ENCODE results near the gene UTP20.

Gene UTP20

GRCh38 chr12:101322480-101322879 is 42.6 kb downstream of the UTP20 start:
- TF ChIP-seq CTCF (IDR thresholded peaks at IDR 0.05; ENCODE audit: insufficient read depth, low read depth, low read length, missing control alignments), result no peak
- no peak overlapping the region for H3K4me3 ChIP-seq (ENCODE audit: low read depth, low read length)
- no peak for DNase-seq (ENCODE audit: low read depth)

GRCh38 chr12:101323255-101323654 is 43.4 kb downstream of the UTP20 start:
- TF ChIP-seq CTCF (IDR thresholded peaks at IDR 0.05; ENCODE audit: insufficient read depth, low read depth, low read length, missing control alignments), result no peak
- no peak overlapping the region for H3K4me3 ChIP-seq (ENCODE audit: low read depth, low read length)
- DNase-seq (ENCODE audit: low read depth), result no peak

- DNase-seq (ENCODE audit: low read depth), result no peak
- no peak for TF ChIP-seq CTCF (IDR thresholded peaks at IDR 0.05; ENCODE audit: insufficient read depth, low read depth, low read length, missing control alignments)
- no peak overlapping the region for H3K4me3 ChIP-seq (ENCODE audit: low read depth, low read length)
These were observed 45.7 kb downstream of the UTP20 start for GRCh38 chr12:101325590-101325989.

- no peak for TF ChIP-seq CTCF (IDR thresholded peaks at IDR 0.05; ENCODE audit: insufficient read depth, low read depth, low read length, missing control alignments)
- H3K4me3 ChIP-seq (ENCODE audit: low read depth, low read length), result no peak overlapping the region
- no peak for DNase-seq (ENCODE audit: low read depth)
These were observed 47.1 kb downstream of the UTP20 start for GRCh38 chr12:101327051-101327450.

- DNase-seq (ENCODE audit: low read depth), result no peak
These were observed 47.6 kb downstream of the UTP20 start for GRCh38 chr12:101327546-101327945.

GRCh38 chr12:101328917-101329316 is 49.0 kb downstream of the UTP20 start:
- H3K4me3 ChIP-seq (ENCODE audit: low read depth, low read length), result no peak overlapping the region
- no peak for TF ChIP-seq CTCF (IDR thresholded peaks at IDR 0.05; ENCODE audit: insufficient read depth, low read depth, low read length, missing control alignments)
- no peak for DNase-seq (ENCODE audit: low read depth)

More at GRCh38 chr12:101327546-101327945, 47.6 kb downstream of the UTP20 start:
- no peak overlapping the region for H3K4me3 ChIP-seq (ENCODE audit: low read depth, low read length)
- TF ChIP-seq CTCF (IDR thresholded peaks at IDR 0.05; ENCODE audit: insufficient read depth, low read depth, low read length, missing control alignments), result no peak

GRCh38 chr12:101330631-101331030 is 50.7 kb downstream of the UTP20 start:
- no peak for TF ChIP-seq CTCF (IDR thresholded peaks at IDR 0.05; ENCODE audit: insufficient read depth, low read depth, low read length, missing control alignments)
- no peak for DNase-seq (ENCODE audit: low read depth)
- H3K4me3 ChIP-seq (ENCODE audit: low read depth, low read length), result no peak overlapping the region

All from GM12865 (cell line).